A673 (cell line): ENCODE data around the gene SPP2.

Source experiments
- CTCF ChIP-seq: fragments of 300-800, 200-600 bp; sonication (generic); conservative IDR thresholded peaks from 2 replicates; pipeline ENCODE4 v1.5.1; 2017; ENCODE audit warnings: low read depth, mild to moderate bottlenecking, antibody characterized with exemption, low read length, moderate library complexity, mixed read lengths
- EZH2 ChIP-seq: fragments of 200-600 bp; sonication (generic); IDR thresholded peaks from 2 replicates; pipeline ENCODE4 v1.6.1; 2017; ENCODE audit warnings: borderline replicate concordance, low read depth, mild to moderate bottlenecking, mixed read lengths, antibody characterized with exemption, low read length; ENCODE audit not compliant: poor library complexity, severe bottlenecking

GRCh38 chr2:234029150-234029733 lies 21.3 kb upstream of the SPP2 start:
- TF ChIP-seq CTCF (no peak), EZH2 (no peak)
